CD4-positive, alpha-beta memory T cell (primary cell): ENCODE data around the gene C11orf91. TPM values are rescaled to one million over a fixed set of nuclear protein-coding genes. Genes with fewer than 3 reads are reported as not detected.
"Not testable (repeated sequence)": the region's sequence is repeated elsewhere in the genome, so short reads cannot be mapped to it uniquely, and the experiment has no call there.

Source experiments
- CTCF ChIA-PET: fragments of 350-600 bp; sonication (Branson Sonifier 250); formaldehyde crosslinking; loops from one replicate; lab custom pipeline; 2021; ENCODE audit warnings: inconsistent platforms; ENCODE audit not compliant: partially characterized antibody; lab: Charles Lee
- POLR2A ChIA-PET: fragments of 350-600 bp; sonication (Branson Sonifier 250); formaldehyde crosslinking; loops from one replicate; lab custom pipeline; 2021; ENCODE audit not compliant: partially characterized antibody; lab: Charles Lee
- DNase-seq, 5 donors: peaks; one replicate each; pipeline versions ENCODE4 v3.0.0 to v3.0.0-alpha.2; 2020 to 2022; ENCODE audit warnings: mixed read lengths in 1 of 5
- H3K27ac ChIP-seq: one replicate; pipeline ENCODE4 v1.7.0; 2013; ENCODE audit warnings: low read depth, low read length
- H3K27me3 ChIP-seq: 2 replicates; pipeline ENCODE4 v1.7.0; 2013; ENCODE audit warnings: mild to moderate bottlenecking, low read length, moderate library complexity; ENCODE audit not compliant: insufficient read depth
- H3K36me3 ChIP-seq: 2 replicates; pipeline ENCODE4 v1.7.0; 2013; ENCODE audit warnings: mild to moderate bottlenecking, low read length, moderate library complexity; ENCODE audit not compliant: insufficient read depth
- H3K4me1 ChIP-seq: 2 replicates; pipeline ENCODE4 v1.7.0; 2013; ENCODE audit warnings: mild to moderate bottlenecking, low read length, moderate library complexity; ENCODE audit not compliant: insufficient read depth
- H3K4me3 ChIP-seq, 2 donors: one replicate each; pipeline ENCODE4 v1.7.0; 2013; ENCODE audit warnings: low read length in 2 of 2, mild to moderate bottlenecking in 1 of 2
- H3K9me3 ChIP-seq, 2 donors: one replicate each; pipeline ENCODE4 v1.7.0; 2013; ENCODE audit warnings: low read length in 2 of 2, control low read depth in 1 of 2; ENCODE audit not compliant: control insufficient read depth in 1 of 2
- H3K27ac Mint-ChIP-seq, 7 donors: one replicate each; pipeline ENCODE4 v1.8.0; 2020 to 2021; ENCODE audit warnings: mixed read lengths in 7 of 7, mild to moderate bottlenecking in 6 of 7, inconsistent platforms in 3 of 7, moderate library complexity in 3 of 7
- H3K27me3 Mint-ChIP-seq, 2 donors: one replicate each; pipeline ENCODE4 v1.8.0; 2020 to 2021; ENCODE audit warnings: mixed read lengths in 2 of 2
- H3K36me3 Mint-ChIP-seq, 2 donors: one replicate each; pipeline ENCODE4 v1.8.0; 2020 to 2021; ENCODE audit warnings: mixed read lengths in 2 of 2, inconsistent platforms in 1 of 2, mild to moderate bottlenecking in 1 of 2
- H3K4me1 Mint-ChIP-seq, 4 donors: one replicate each; pipeline ENCODE4 v1.8.0; 2020 to 2021; ENCODE audit warnings: mixed read lengths in 4 of 4, mild to moderate bottlenecking in 1 of 4
- H3K4me3 Mint-ChIP-seq, 8 donors: one replicate each; pipeline ENCODE4 v1.8.0; 2020 to 2021; ENCODE audit warnings: mixed read lengths in 8 of 8, mild to moderate bottlenecking in 7 of 8, moderate library complexity in 6 of 8, inconsistent platforms in 3 of 8
- H3K9me3 Mint-ChIP-seq, 8 donors: one replicate each; pipeline ENCODE4 v1.8.0; 2020 to 2021; ENCODE audit warnings: mixed read lengths in 8 of 8, mild to moderate bottlenecking in 5 of 8, inconsistent platforms in 3 of 8, moderate library complexity in 1 of 8
- intact Hi-C: fragments of 100-400 bp; cut with micrococcal nuclease; formaldehyde crosslinking; loops from one replicate; pipeline ENCODE4 v1.15.1; 2023
- polyA plus RNA-seq, 2 donors: library from polyadenylated mRNA; unstranded; fragments of 300-500 nt; fragmentation: Illumina TruSeq; gene quantifications; one replicate each; pipeline ENCODE4 v1.2.3, GENCODE V29; 2021
- total RNA-seq, 2 experiments: library from RNA; stranded (reverse); gene quantifications; one replicate each; pipeline ENCODE4 v1.2.3, GENCODE V29; 2021

Gene C11orf91
- total and polyA plus RNA-seq, 4 experiments from 2014 or later, result 0.49 TPM; not detected in 3

DNA sequence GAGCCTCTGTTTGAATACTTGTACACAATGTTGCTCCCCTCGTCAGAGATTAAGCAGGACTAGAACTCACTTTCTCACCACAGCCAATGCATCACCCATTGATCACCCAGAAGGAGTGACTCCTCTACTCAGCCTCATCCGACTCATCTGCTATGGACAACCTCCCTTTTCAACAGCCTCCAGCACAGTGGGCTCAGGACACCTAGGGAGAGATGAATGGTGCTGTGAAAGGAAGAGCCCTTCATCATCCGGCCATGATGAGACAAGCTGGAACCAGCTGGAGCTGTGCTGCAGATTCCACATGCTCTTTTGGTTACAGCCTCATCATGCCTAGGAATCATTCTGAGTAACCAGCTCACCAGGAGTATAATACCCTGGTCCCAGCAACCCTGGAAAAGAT is 15.5 kb downstream of the C11orf91 start:
- Mint-ChIP-seq H3K9me3 (peaks cover 0 to 4% (median 2%) of the 10 kb centered on the region in 8 donors), H3K36me3 (no peaks in the 10 kb centered on the region), H3K4me3 (no peak overlapping the region), H3K27me3 (peaks cover 14 to 44% of the 10 kb centered on the region in 2 donors), H3K27ac (no peak overlapping the region), H3K4me1 (no peaks in the 10 kb centered on the region)
- Histone ChIP-seq H3K27ac (no peak overlapping the region), H3K4me1 (no peaks in the 10 kb centered on the region), H3K36me3 (no peaks in the 10 kb centered on the region), H3K9me3 (no peaks in the 10 kb centered on the region), H3K27me3 (peaks cover 5% of the 10 kb centered on the region), H3K4me3 (no peak overlapping the region)
- intact Hi-C loops, result no loop called here
- POLR2A ChIA-PET, result no interaction called here
- CTCF ChIA-PET, result interaction anchor here (1.8 kb wide), 1 partner anchor 25 kb away, joined by 4 read pairs; no protein-coding TSS in a partner anchor
- no peak for DNase-seq

DNA sequence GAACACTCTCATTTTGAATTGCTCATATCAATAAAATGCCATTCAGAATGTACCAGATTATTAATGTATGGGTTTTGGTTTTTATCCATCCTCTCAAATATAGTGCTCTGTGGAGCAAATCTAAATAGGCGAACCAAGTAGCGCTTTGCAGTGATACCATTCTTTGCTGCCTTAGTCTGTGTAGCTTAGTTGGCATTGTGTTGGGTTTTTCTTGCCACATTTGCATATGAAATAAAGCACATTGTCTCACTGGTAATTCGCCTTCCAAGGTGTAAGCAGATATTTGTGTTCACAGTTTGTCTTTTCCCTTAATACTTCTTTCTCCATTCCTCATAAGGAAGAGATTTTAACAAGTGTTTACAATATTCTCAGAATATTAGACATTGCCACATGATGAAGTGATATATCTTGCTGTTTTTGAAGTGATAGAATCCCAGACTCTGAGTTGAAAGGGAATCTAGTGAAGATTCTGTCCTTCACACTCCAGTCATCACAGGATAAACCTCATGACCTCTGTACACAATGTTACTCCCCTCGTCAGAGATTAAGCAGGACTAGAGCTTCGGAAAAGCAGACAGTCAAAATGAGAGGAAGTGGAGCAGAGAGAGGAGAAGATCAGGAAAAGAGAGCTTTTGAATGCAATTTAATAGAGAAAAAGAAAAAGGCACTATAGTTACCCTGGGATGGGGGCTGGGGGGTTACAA is 16.5 kb downstream of the C11orf91 start:
- H3K9me3 ChIP-seq, result no peaks in the 10 kb centered on the region
- no peak for DNase-seq
- Mint-ChIP-seq H3K9me3 (peaks cover 0 to 4% (median 2%) of the 10 kb centered on the region in 8 donors), H3K4me1 (no peaks in the 10 kb centered on the region), H3K4me3 (no peak overlapping the region), H3K27me3 (peaks cover 17 to 48% of the 10 kb centered on the region in 2 donors), H3K27ac (no peak overlapping the region), H3K36me3 (no peaks in the 10 kb centered on the region)
- intact Hi-C loops, result no loop called here
- H3K27me3 ChIP-seq, result peaks cover 5% of the 10 kb centered on the region
- no peak overlapping the region for H3K27ac ChIP-seq
- ChIA-PET POLR2A (no interaction called here), CTCF (no interaction called here)
- H3K4me3 ChIP-seq, result no peak overlapping the region
- H3K4me1 ChIP-seq, result no peaks in the 10 kb centered on the region
- no peaks in the 10 kb centered on the region for H3K36me3 ChIP-seq

DNA sequence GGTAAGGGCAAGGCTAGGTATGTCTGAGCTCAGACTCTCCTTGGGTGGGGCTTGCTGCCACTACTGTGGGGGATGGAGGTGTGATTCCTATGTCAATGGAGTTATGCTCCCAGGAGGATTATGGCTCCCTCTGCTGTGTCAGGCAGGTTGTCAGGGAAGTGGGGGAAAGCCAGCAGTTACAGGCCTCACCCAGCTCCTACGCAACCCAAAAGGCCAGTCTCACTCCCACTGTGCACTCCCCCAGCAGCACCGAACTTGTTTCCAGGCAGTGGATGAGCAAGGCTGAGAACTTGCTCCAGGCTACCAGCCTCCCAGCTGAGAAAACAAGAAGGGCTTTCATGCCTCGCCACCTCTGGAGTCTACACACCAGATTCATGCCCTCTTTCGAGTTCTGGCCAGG is 18.2 kb downstream of the C11orf91 start:
- POLR2A ChIA-PET, result no interaction called here

DNA sequence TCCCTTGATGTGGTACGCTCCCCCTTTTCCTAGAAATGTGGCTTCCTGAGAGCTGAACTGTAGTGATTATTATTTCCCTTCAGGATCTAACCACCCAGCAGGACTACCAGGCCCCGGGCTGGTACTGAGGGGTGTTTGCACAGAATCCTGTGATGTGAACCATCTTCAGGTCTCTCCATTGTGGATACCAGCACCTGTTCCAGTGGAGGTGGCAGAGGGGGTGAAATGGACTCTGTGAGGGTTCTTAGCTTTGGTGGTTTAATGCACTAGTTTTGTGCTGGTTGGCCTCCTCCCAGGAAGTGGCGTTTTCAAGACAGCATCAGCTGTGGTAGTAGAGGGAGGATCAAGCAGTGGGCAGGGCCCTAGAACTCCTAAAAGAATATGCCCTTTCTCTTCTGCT is 18.6 kb downstream of the C11orf91 start:
- Mint-ChIP-seq H3K27me3 (peaks cover 24 to 46% of the 10 kb centered on the region in 2 donors), H3K4me1 (no peaks in the 10 kb centered on the region), H3K27ac (no peak overlapping the region), H3K4me3 (no peak overlapping the region), H3K36me3 (no peaks in the 10 kb centered on the region), H3K9me3 (peaks cover 0 to 16% (median 4%) of the 10 kb centered on the region in 8 donors)
- Histone ChIP-seq H3K4me1 (no peaks in the 10 kb centered on the region), H3K4me3 (no peak overlapping the region), H3K9me3 (no peaks in the 10 kb centered on the region), H3K27ac (no peak overlapping the region), H3K36me3 (no peaks in the 10 kb centered on the region), H3K27me3 (peaks cover 5% of the 10 kb centered on the region)
- ChIA-PET CTCF (interaction anchor here (1.2 to 1.3 kb wide), 2 partner anchors 9 to 61 kb away, joined by 3 read pairs; no protein-coding TSS in a partner anchor), POLR2A (no interaction called here)
- DNase-seq, result no peak
- intact Hi-C loops, result no loop called here

More for the DNA sequence above, 18.2 kb downstream of the C11orf91 start:
- H3K27me3 ChIP-seq, result peaks cover 5% of the 10 kb centered on the region
- CTCF ChIA-PET, result interaction anchor here (1.3 kb wide), 1 partner anchor 9 kb away, joined by 3 read pairs; no protein-coding TSS in a partner anchor
- no peaks in the 10 kb centered on the region for H3K9me3 ChIP-seq
- no peaks in the 10 kb centered on the region for H3K4me1 Mint-ChIP-seq
- H3K27ac Mint-ChIP-seq, result peak overlapping the region in 1 of 7 donors; percentile 3
- no peaks in the 10 kb centered on the region for H3K4me1 ChIP-seq
- peaks cover 20 to 42% of the 10 kb centered on the region in 2 donors for H3K27me3 Mint-ChIP-seq
- no peak for DNase-seq
- H3K27ac ChIP-seq, result no peak overlapping the region
- H3K9me3 Mint-ChIP-seq, result peaks cover 0 to 14% (median 3%) of the 10 kb centered on the region in 8 donors
- no peaks in the 10 kb centered on the region for H3K36me3 Mint-ChIP-seq
- no peak overlapping the region for H3K4me3 ChIP-seq
- H3K4me3 Mint-ChIP-seq, result no peak overlapping the region
- H3K36me3 ChIP-seq, result no peaks in the 10 kb centered on the region
- intact Hi-C loops, result no loop called here

DNA sequence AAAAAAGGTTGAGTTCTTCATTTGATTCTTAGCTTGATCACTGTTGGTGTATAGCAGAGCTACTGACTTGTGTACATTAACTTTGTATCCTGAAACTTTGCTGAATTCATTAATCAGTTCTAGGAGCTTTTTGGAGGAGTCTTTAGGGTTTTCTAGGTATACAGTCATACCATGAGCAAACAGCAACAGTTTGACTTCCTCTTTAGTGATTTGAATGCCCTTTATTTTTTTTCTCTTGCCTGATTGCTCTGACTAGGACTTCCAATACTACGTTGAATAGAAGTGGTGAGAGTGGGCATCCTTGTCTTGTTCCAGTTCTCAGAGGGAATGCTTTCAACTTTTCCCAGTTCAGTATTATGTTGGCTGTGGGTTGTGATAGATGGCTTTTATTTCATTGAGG is 22.0 kb downstream of the C11orf91 start:
- H3K27ac ChIP-seq, POLR2A ChIA-PET: not testable (repeated sequence)

DNA sequence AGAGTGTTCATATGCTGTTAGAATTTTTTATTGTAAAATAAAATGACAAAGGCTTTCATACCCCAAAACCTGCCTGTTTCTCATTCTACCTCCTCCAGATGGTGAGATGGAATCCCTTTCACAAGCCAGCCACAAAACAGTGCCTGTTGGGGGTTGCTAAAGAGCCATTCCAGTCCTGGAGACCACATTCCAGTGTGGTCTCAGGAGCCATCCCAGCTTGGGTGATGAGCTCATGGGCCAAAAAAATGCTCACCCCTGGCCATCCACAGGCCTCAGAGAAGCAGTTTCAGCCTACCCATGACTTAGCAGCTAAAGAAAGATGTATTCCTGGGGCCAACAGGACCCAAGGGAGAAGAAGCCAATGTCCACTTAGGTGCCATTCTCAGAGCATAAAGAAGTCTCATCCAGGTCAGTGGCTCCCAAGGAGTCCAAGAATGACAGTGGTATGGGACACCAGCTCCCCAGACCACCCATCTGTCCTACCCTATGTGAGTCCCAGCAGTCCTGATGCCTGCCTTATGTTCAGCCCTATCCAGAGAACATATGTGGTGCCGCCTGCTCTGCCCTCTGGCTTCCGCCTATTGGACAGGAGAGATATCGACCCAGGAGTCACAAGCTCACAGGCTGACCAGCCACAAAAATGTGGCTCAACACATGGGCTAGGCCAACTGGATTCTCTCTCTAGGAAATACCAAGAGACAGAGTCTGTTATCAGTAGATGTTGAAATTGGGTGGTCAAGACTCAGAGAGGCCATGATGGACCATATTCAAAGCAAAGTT is 26.4 kb downstream of the C11orf91 start:
- no peaks in the 10 kb centered on the region for H3K4me1 Mint-ChIP-seq
- CTCF ChIA-PET, result no interaction called here
- intact Hi-C loops, result no loop called here
- Histone ChIP-seq H3K27ac (no peak overlapping the region), H3K9me3 (no peaks in the 10 kb centered on the region), H3K4me3 (no peak overlapping the region), H3K4me1 (no peaks in the 10 kb centered on the region), H3K36me3 (no peaks in the 10 kb centered on the region), H3K27me3 (no peaks in the 10 kb centered on the region)
- peaks cover 0 to 16% (median 3%) of the 10 kb centered on the region in 8 donors for H3K9me3 Mint-ChIP-seq
- POLR2A ChIA-PET, result no interaction called here
- H3K4me3 Mint-ChIP-seq, result no peak overlapping the region
- DNase-seq, result no peak
- H3K36me3 Mint-ChIP-seq, result no peaks in the 10 kb centered on the region
- H3K27ac Mint-ChIP-seq, result no peak overlapping the region
- H3K27me3 Mint-ChIP-seq, result peaks cover 11 to 20% of the 10 kb centered on the region in 2 donors

More for the DNA sequence above, 22.0 kb downstream of the C11orf91 start:
- CTCF ChIA-PET, H3K27ac Mint-ChIP-seq, H3K4me3 ChIP-seq, H3K4me1 Mint-ChIP-seq, H3K9me3 ChIP-seq, H3K27me3 ChIP-seq, intact Hi-C loops, H3K36me3 ChIP-seq, H3K4me3 Mint-ChIP-seq, H3K36me3 Mint-ChIP-seq, H3K4me1 ChIP-seq, DNase-seq: not testable (repeated sequence)
- Mint-ChIP-seq H3K9me3 (peaks cover 0 to 16% (median 4%) of the 10 kb centered on the region in 8 donors), H3K27me3 (peaks cover 23 to 35% of the 10 kb centered on the region in 2 donors)

DNA sequence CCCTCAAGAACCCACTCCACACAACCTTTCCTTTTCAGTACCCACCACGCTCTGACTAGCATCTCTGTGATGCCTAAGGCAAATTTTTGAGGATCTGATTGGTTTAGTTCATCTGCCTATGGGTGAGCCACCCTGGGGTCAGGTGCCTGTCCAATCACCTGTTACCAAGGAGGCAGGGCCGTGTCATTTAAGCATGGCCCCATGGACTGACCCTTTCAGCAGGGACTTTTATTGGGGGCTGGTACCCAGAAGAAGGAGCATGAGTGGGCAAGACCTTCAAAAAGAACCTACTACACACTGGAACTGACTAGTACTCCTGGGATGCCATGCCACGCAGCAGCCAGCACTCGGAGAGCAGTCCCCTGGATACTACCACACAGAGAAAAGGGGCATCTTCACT is 28.4 kb downstream of the C11orf91 start:
- Histone ChIP-seq H3K27me3 (no peaks in the 10 kb centered on the region), H3K9me3 (no peaks in the 10 kb centered on the region), H3K4me3 (no peak overlapping the region), H3K27ac (no peak overlapping the region), H3K4me1 (no peaks in the 10 kb centered on the region), H3K36me3 (no peaks in the 10 kb centered on the region)
- Mint-ChIP-seq H3K9me3 (peaks cover 0 to 3% (median under 1%) of the 10 kb centered on the region in 8 donors), H3K27ac (no peak overlapping the region), H3K4me1 (no peaks in the 10 kb centered on the region), H3K27me3 (peaks cover 5 to 18% of the 10 kb centered on the region in 2 donors), H3K36me3 (no peaks in the 10 kb centered on the region), H3K4me3 (no peak overlapping the region)
- ChIA-PET POLR2A (no interaction called here), CTCF (no interaction called here)
- intact Hi-C loops, result no loop called here
- no peak for DNase-seq
